Measurements from ENCODE around the gene BTN2A1. TPM values are rescaled to one million over a fixed set of nuclear protein-coding genes. Genes with fewer than 3 reads are reported as not detected.

BTN2A1 gene
- total RNA-seq, 2 donors from 2014 or later = 17.8 to 27.8 TPM

DNA sequence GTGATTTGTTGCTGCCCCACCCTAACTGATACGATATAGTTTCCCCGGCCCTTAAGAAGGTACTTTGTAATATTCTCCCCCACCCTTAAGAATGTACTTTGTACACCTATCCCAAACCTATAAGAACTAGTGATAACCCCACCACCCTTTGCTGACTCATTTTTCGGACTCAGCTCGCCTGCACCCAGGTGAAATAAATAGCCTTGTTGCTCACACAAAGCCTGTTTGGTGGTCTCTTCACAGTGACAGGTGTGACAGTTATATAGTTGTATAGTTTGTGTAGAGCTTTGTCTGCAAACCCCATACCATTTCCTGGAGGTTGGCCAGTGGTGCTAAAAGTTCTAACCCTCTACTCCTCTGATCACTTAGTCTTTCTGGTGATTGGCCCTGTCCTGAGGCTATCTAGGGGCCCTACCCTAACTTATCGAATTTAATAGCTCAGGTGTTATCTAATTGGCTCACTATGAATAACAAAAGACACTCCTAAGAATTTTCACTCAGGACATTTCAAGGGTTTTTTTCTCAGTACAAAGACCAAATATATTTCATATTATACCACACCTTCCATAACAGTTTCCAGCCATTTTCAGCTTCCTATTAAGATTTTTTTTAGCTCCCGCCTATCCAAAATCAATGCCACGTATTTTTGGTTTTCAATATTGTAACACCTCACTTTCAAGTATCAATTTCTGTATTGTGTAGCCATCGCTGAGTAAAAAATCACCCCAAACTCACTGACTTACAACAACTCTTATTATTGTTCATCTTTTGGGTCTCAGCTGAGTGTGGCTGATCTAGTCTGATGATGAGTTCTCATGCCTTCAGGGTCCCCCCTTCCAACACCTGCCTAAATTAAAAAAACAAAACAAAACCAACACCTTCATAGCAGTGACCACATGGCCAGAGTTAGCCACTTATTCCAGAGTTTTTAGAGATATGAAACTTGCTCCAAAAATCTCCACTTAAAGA lies 32.5 kb downstream of the BTN2A1 start:
- intact Hi-C loops (cut with DNase I) = no loop called here
- Histone ChIP-seq H3K27ac (no peak overlapping the region), H3K36me3 (no peaks in the 10 kb centered on the region), H3K4me3 (no peak overlapping the region), H3K9me3 (no peaks in the 10 kb centered on the region), H3K4me1 (no peaks in the 10 kb centered on the region), H3K9ac (ENCODE audit: low read depth in 2 of 2, low read length in 2 of 2) (no peak overlapping the region), H3K27me3 (no peaks in the 10 kb centered on the region)
- DNase-seq = no peak
- TF ChIP-seq, protein P1, sequence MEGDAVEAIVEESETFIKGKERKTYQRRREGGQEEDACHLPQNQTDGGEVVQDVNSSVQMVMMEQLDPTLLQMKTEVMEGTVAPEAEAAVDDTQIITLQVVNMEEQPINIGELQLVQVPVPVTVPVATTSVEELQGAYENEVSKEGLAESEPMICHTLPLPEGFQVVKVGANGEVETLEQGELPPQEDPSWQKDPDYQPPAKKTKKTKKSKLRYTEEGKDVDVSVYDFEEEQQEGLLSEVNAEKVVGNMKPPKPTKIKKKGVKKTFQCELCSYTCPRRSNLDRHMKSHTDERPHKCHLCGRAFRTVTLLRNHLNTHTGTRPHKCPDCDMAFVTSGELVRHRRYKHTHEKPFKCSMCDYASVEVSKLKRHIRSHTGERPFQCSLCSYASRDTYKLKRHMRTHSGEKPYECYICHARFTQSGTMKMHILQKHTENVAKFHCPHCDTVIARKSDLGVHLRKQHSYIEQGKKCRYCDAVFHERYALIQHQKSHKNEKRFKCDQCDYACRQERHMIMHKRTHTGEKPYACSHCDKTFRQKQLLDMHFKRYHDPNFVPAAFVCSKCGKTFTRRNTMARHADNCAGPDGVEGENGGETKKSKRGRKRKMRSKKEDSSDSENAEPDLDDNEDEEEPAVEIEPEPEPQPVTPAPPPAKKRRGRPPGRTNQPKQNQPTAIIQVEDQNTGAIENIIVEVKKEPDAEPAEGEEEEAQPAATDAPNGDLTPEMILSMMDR (IDR thresholded peaks at IDR 0.05) = no peak

DNA sequence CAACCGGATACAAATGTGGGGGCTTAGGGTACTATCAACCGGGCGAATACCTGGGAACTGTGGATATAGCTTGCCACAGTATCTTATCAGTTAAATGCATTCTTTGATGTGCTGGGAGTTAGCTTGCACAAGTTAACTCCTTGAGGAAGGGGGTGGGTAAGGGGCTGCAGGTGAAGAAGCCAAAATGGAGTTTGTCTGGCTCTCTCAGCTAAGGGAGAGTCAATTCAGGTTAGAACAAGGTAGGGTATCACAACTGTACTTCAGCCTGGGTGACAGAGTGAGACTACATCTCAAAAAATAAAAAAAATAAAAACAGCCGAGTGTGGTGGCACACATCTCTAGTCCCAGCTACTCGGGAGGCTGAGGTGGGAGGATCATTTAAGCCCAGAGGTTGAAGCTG lies 33.8 kb downstream of the BTN2A1 start:
- Histone ChIP-seq H3K4me3 (no peak overlapping the region), H3K9ac (ENCODE audit: low read depth in 2 of 2, low read length in 2 of 2) (no peak overlapping the region), H3K27ac (no peak overlapping the region), H3K36me3 (no peaks in the 10 kb centered on the region), H3K9me3 (no peaks in the 10 kb centered on the region), H3K27me3 (no peaks in the 10 kb centered on the region), H3K4me1 (no peaks in the 10 kb centered on the region)
- TF ChIP-seq, protein P1 (IDR thresholded peaks at IDR 0.05) = no peak
- no peak for DNase-seq
- intact Hi-C loops (cut with DNase I) = no loop called here

DNA sequence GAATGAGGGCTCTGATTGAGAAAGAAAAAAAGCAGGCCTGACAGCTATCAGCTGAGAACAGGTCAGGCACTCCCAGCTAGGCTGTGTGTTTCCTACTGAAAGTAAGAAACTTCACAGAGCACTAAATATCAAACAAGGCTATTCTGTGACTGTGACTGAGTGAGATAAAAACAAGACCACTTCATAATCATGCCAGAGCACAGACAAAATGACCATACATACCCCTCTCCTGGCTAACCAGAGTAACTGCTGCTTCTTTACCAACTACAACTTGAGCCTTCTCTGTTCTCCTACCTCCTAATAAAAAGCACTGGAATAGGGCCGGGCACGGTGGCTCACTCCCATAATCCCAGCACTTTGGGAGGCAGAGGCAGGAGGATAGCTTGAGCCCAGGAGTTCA lies 35.5 kb downstream of the BTN2A1 start:
- Histone ChIP-seq H3K9ac (ENCODE audit: low read depth in 2 of 2, low read length in 2 of 2) (no peak overlapping the region), H3K36me3 (no peaks in the 10 kb centered on the region), H3K27me3 (no peaks in the 10 kb centered on the region), H3K27ac (no peak overlapping the region), H3K9me3 (no peaks in the 10 kb centered on the region), H3K4me3 (no peak overlapping the region), H3K4me1 (no peaks in the 10 kb centered on the region)
- intact Hi-C loops (cut with DNase I) = no loop called here
- TF ChIP-seq, protein P1 (IDR thresholded peaks at IDR 0.05) = no peak
- no peak for DNase-seq

DNA sequence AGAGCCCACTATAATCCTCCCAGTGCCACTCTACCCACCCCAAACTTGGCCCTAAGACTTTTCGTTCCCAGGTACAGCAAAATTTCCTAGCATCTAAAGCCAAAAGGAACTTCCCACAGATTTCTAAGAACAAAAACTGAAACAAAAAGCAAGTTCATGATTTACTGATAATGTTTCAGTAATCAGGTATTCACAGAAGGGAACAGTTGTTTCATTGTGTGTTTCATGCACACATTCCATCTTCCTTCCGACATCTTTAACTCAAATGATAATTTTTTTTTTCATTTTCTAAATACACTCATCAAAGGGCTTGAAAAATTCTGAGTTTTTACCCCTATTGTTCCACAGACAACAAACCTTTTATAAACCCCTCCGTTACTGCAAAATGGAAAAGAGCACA lies 36.4 kb downstream of the BTN2A1 start:
- intact Hi-C loops (cut with DNase I) = no loop called here
- Histone ChIP-seq H3K27me3 (no peaks in the 10 kb centered on the region), H3K9ac (ENCODE audit: low read depth in 2 of 2, low read length in 2 of 2) (no peak overlapping the region), H3K4me3 (no peak overlapping the region), H3K27ac (no peak overlapping the region), H3K36me3 (no peaks in the 10 kb centered on the region), H3K4me1 (no peaks in the 10 kb centered on the region), H3K9me3 (no peaks in the 10 kb centered on the region)
- no peak for DNase-seq
- TF ChIP-seq, protein P1 (IDR thresholded peaks at IDR 0.05) = no peak

DNA sequence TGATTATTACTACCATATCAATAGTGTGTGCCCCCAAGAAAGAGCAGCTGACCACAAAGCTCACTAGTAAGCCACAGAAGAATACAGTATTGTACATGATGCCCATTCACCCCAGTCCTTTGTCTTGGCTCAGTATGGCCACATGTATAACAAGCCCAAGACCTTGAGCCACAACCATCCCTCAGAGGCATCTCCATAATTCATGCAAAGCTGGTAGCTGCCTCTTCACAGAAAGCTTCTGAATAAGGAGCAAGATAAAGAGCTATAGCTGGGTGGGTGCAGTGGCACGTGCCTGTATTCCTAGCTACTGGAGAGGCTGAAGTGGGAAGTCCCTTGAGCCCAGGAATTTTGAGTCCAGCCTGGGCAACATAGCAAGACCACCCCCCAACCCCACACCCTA lies 37.5 kb downstream of the BTN2A1 start:
- H3K9ac ChIP-seq (ENCODE audit: low read depth in 2 of 2, low read length in 2 of 2) = no peak overlapping the region
- no peaks in the 10 kb centered on the region for H3K36me3 ChIP-seq
- intact Hi-C loops (cut with DNase I) = no loop called here
- no peaks in the 10 kb centered on the region for H3K27me3 ChIP-seq
- DNase-seq = no peak
- TF ChIP-seq, protein P1 (IDR thresholded peaks at IDR 0.05) = no peak
- H3K4me3 ChIP-seq = no peak overlapping the region
- no peak overlapping the region for H3K27ac ChIP-seq
- H3K9me3 ChIP-seq = no peaks in the 10 kb centered on the region
- H3K4me1 ChIP-seq = no peaks in the 10 kb centered on the region
